GM18868 (cell line): ENCODE results near the gene KLF6.

ENCODE experiments used
- ATAC-seq: cut with Tn5 transposase; IDR thresholded peaks from one replicate; pipeline ENCODE4 v1.9.1; 2021; ENCODE audit warnings: mild to moderate bottlenecking, moderate library complexity; ENCODE audit not compliant: unreplicated experiment

KLF6 gene

DNA sequence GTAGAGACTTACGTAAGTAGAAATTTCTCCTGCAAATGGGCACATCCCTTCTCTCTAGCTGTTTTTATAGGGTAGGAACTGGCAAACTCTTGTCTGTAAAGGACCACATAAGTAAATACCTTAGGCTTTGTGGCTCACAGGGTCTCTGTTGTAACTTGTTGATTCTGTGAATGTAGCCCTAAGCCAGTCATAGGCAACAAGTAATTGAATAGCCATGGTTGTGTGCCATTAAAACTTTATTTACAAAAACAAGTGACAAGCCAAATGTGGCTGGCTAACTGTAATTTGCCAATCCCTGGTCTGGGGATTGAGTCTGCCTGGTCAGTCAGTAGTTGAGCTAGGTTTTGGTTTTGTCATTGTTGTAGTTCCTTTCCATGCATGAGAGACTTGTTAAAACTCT is 5.3 kb upstream of the KLF6 start:
- no peak for ATAC-seq

DNA sequence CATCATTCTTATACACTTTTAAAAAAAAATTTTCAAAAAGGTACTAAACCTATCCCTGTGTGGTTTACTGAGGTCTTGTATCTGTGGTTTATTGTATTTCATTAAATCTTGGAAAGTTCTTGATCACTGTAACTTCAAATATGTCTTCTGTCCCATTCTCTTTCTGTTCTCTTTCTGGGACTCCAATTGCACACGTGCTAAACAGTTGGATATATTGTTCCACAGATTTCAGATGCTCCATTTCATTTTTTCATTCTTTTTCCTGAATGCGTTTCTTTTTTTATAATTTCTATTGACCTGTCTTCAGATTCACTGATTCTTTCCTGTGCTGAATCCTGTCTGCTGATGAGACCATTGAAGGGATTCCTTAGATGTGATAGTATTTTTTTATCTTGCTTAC is 4.6 kb upstream of the KLF6 start:
- no peak for ATAC-seq

DNA sequence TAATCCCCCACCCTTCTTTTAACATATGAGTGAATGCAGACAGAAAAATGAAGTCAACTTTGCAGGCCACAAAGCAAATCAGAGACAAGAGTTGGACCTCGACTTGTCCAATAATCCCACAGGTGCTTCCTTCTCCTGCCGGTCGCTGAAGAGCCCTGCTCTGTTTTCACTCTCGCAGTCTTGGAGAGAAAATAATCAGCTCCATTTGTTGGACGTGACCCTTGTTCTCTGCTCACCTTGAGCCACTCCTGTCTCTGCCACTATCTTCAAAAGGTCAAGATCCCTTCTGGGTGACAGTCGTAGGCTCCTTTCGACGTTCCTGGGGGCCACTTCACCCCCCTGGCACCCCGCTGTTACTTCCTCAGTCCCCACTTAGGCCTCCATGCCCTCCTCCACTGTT is 2.8 kb upstream of the KLF6 start:
- no peak for ATAC-seq

DNA sequence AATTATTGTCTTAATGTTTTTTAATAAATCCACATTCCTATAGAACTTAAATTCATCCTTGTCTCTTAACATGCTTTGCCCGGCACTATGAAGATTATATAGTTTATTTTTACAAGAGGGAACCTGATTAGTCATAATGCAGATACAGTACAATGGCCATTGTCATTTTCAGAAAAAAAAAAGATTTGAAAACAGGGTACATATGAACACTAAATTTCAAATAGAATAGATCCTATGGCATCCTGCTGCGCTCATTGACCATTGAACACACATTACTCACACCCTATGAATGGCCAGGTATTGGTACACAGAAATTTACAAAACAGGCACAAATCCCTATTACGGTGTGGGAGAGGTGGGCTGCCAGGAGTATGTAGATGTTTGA is 2.0 kb upstream of the KLF6 start:
- no peak for ATAC-seq

DNA sequence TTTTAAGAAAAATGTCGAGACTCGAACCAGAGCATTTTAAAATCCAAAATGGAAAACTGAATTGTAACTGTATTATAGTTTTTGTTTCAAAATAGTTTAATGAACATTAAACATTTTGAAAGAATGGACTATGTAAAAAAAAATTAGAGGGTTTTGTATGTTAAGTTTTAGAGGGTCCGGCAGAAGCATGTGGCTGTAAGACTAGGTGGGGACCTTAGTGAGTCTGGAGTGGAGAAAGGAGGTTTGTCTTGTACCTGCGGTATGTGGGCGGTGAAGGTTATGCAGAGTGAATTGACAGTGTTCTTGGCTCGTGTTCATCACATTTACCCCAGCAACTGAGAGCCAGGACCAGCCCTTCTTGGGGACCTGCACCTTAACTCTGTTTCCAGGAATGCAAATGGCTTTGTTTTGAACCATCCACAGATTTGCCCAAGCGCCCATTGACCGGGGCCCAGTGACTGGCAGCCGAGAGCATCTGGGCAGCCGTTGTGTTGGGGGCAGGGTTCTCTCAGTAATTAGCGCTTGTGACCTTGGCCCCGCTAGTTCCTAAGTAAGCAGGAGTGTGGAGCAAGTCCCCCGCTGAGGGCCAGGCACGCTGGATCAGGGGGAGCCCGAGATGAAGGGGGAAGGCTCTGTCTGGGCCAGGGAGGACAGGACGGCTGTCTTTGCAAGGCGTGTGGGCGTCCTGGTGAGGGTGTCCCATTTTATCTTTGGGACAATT is 1.4 kb upstream of the KLF6 start:
- ATAC-seq, result no peak

DNA sequence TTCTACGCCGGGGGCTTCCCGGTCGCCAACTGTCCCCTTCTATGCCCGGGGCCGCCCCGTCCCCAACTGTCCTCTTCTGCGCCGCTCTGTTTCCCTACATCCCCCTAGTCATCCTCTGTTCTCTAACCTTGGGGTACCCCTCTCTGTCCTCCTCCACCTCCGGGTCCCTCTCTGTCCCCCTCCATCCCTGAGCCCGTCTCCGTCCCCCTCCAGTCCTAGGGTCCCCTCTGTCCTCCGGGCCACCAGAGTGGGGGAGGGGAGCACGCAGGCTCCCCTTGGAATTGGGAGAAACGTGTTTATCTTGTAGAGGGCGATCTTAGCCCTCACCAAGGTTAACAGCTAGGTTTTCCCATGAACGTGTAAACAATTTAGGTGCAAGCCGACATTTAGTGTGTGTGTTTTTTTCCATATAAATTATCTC is 852 bp upstream of the KLF6 start:
- peak; percentile 2 for ATAC-seq

DNA sequence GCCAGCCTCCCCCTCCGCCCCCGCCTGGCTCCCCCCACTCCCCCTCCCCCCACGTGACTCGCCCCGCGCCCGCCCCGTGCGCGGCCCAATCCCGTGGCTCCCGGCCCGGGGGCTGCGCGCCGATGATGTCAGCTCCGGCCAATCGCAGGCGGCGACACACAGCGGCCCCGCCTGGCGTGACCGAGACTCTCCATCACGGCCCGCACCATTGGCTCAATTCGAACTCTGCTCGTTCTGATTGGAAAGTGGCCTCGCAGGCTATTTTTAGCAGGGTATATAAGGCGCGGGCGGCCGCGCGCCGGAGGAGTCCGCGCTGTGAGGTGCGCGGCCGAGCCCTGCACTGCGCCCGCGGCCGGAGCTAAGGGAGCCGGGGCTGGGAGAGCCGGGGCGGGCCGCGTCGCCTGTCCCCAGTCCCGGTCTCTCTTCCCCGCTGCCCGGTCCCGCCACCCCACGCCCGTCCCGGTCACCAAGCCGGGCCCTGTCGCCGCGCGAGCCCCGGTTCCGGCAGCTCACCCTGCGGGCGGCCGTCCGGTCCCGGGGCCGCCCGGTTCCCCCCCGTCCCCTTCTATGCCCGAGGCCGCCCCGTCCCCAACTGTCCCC is 342 bp upstream of the KLF6 start:
- ATAC-seq, result peak; percentile 74

DNA sequence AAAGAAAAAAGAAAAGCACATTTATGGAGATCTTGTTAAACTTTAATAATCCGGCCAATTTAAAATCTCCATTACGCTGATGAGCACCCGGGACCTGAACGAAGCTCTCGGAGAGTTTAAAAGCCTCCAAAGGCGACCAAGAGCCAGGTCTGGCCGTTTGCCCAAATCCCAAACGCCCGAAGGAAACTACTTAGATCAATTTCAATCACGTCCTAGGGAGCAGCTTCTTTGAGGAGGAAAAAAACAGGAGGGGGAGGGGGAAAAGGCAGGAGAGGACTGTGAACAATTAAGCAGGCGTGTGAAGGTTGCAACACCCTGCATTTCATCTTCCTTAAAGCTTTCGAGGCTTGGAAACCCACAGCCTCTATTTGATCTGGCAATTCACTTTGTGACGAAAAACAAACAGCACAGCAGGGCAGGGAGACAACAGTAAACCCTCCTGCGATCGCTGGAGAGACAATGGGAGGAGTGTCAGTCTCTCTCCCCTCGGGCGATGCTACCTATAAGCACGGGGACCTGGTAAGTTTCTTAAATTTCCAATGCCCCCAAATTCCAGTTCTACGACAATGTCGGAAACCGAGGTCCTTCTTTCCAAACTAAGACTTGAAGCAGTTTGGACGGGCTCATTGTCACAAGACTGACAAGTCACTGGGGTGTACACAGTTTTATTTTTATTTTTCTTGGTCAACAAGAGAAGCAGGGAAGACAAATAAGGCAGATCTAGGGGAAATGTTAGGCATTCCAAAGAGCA is 1.2 kb downstream of the KLF6 start:
- no peak for ATAC-seq

DNA sequence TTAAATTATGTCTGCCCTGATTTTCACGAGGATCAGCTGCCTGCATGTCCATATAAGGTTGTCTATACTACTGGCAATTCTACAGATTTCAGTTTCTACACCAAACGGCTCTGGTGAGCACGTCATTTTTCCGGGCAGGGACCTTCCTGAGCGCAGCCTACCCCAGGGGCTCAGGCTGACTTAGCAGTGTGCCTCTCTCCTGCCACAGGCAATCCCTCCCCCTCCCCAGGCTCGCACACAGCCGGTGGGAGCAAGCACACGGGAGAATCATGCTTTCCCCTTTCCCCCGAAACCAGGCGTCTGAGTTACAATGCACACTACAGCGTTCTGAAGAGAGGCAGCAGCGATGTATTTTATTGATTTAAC is 1.7 kb downstream of the KLF6 start:
- ATAC-seq, result peak; percentile 30

DNA sequence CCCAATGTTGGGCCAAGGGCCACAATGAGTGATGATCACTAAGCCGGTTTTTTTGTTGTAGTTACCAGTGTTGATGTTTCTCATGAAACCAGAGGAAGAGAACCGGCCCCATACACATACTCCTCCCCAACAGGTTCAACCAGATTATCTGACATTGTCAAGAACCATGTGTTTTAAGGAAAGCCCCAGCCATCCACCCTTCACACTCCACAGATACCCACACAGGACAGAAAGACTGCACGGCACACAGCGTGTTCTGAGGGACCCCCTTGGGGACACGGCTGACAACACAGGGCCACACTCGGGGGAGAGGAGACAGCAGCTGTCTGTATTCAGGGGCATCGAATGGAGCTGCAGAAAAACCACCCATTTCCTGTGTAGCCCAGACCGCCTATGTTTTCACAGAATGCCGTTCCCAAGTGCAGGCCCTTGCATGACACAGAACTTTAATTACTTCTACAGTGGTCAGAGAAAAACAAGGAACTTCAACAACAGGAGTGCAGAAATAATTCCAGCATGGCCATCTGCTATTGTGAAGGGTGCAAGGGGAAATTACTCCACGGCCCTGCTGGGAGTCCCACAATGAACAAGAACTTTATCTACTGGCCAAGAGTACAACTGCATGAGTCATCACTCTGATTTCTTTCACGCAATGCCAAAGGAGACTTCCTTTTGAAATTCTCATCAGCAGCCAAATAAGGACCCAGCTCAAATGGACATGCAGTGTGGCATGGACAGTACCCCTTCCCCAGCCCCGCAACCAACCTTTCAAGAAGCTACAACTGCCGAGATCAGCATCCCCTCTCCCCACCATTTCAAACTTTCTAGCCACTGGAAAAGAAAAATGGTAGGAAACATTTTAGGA is 2.3 kb downstream of the KLF6 start:
- ATAC-seq, result peak; percentile 28

DNA sequence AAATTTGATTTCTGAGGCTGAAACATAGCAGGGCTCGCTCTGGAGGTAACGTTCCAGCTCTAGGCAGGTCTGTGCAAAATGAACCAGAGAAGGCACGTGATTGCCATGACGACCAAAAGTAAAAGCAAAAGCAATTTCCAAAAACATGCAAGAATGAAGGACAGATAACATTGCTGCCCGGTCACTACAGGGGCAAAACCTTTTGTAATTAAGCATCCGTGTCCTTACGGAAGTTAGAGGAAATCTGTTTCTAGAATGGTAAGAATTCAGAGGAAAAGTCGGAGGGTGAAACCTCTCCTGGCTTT is 2.9 kb downstream of the KLF6 start:
- no peak for ATAC-seq

DNA sequence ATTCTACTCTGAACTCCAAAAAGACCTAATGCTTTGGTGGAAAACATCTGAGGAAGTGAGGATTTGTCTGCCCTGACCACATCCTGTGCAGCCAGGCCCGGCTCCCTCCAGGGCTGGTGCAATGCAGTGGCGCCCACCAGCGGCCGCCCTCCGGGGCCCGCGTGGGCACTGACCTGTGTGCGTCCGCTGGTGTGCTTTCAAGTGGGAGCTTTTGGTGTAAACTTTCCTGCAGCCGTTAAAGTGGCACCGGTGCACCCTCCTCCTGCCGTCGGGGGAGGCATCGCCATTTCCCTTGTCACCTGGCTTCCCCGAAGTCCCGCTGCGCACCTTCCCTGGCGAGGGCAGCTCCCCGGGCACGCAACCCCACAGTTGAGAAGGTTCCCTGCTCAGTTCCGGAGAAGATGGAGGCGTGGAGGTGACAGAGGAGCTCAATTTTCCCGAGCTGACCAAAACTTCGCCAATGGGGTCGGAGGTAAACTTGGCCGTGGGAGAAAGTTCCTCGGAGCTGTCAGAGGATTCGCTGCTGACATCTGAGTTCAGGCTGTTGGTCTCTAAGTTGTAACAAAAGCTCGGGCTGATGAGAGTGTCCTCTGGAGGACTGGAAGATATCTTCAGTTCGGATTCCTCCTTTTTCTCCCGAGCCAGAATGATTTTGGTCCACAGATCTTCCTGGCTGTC is 3.4 kb downstream of the KLF6 start:
- no peak for ATAC-seq

DNA sequence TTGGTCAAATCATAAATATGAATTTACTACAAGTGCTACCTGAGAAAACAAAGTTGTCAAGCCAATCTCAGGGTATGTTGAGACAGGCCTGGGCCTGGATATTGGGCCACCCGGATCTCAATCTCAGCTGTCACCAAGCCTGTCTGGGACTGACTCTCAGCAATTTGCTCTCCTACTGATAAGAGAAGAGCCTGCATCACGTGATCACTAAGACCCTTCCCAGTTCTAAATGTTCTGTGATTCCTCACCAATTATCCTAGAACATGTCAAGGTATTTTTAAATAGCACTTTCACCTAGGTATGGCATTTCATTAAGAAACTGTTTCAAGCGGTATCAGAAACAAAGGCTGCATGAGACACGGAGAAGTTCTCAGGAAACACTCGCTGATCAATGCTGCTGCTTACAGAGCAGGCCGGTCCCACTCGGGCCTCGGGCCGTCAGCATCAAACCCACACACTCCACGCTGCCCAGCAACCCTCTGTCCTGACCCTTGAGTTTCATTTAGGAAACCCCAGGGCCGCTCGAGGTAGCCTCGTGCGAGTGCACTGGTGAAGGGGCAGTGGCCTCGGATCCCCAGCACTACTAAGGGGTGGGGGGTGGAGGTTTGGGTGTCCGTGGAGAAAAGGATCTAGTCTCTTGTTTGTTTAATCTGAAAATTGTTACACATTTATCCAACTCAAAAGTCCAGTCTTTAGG is 4.1 kb downstream of the KLF6 start:
- ATAC-seq, result no peak

DNA sequence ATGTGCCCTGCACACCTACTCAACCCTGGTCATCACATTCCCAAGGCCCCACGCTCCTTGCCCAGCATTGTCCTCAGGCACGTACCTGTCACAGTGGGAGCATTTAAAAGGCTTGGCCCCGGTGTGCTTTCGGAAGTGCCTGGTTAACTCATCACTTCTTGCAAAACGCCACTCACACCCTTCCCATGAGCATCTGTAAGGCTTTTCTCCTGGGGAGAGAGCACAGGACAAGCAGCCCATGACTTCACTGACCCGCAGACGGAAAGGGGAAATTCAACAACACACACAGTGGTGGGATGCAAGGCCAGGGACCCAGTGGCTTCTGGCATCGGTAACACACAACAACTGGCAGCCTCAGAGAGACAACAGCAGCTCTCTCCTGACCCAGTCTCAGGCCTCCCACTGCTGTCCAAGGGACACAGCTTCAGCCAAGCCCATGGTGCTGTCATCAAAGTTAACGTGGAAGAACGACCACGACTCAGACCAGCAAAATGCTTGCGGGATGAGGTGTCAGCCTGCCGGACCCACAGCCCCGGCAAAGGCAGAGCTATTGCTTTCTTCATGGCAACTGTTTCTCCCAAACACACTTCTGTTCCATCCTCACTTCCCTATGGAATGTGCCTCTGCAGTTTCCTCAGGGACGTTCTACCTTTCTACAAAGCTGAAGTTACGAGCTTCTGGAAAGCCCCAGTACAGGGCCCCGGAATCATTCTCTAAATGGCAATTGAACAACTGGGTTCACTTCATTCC is 4.8 kb downstream of the KLF6 start:
- ATAC-seq, result no peak

DNA sequence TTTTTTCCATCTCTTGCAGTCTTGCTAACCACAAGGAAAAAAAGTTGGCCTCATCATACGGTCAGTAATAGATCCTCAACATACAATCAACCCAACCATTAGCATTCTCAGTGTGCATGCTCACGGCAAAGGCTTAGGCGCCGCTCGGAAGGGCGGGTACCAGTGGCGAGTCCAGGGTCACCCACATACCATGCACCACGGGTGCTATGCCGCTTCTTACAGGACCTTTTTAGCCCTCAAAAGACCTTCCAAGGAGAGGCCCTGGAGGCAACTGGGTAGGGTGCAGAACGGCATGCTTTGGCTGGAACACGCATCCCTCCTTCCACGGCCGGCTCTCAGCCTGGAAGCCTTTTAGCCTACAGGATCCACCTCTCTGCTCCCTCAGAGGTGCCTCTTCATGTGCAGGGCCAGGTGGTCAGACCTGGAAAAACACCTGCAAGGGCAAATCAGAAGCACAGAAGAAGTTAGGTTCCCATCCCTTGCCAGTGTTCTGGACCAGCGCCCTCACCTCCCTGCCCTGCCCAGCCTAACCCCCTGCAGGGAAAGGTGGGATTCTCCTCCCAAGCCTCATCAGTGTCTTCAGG is 5.8 kb downstream of the KLF6 start:
- no peak for ATAC-seq

DNA sequence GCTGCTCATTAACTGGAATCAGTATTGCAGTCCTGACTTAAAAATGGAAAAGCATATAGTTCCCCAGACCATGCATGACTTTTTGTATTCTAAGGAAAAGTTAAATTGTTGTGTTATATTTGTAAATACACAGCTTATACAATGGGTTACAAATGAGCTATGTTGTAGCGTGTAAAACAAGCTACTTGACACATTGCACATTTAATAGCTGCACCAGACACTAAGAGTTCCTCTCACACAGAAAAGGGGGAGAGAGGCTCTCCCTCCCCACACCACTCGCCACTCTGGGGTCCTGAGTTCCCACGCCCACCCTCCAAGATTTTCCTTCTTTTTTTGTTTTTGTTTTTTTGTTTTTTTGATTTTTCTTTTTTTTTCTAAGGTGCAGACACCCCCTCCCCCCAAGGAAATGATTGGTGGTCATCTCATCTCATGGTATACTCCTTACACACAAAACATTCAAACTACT is 6.3 kb downstream of the KLF6 start:
- ATAC-seq, result no peak

DNA sequence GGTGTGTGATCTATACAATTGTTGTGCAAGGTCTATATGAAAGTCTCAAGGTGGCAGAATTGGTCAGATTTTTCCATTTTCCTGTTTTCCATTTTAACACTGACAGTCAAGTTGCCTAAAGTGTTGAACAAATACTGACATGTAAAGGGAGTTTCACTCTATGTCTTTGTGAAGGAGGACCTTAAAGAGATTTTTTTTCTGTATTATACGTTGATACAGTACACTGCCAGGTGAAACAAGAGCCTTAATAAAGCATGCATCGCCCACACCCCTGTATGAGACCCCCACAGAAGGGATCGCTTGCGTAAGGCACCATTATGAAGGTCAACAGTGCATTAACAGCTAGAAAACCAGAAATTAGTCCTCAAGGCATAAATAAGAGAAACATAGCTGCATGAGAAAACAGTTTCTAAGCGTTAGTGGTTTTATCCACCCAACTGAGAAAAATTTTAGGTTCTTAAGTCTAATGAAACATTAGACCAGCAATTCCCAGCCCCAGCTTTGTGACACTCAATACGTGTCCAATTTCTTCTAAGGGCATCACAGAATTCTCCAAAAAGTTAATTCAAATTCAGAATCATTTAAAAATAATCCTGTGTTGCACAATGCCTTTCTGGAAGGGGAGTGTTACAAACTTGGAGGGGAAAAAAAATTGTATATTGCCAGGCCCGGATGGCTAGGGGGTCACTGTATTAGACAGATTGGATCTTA is 6.9 kb downstream of the KLF6 start:
- no peak for ATAC-seq

DNA sequence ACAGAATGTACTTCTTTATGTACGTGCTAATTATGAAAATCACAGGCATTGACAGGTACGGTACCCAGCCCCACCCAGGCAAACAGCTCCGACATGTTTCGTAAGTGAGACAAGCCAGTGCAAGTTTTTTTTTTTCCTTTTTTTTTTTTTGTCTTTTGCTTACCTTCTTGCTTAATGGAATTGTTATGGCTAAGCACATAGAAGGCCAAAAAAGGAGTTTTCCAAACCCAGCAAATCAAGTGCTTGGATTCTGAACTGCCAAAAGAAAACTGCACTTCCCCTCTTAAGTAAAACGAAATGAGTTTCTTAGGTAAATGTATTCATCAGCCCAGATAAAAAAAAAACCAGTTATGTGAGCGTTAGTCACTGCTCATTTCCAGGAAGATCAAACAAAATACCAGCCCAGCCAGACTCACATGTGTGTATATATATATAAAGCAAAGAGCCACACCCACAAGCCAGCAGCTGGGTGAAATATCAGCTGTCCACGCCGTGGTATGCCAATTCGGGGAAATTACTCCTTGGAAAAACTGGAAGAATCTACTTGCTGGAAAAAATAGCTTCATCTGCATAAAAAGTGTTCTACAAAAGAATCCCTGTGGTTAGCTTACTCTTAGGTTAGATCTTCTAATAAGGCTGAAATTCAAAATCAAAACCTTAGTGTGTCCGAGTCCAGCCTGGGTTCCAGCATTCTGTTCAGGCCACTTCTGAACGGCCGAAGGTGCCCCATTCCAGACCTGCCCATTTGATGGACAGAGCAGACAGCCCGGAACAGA is 8.0 kb downstream of the KLF6 start:
- ATAC-seq, result no peak
